MCF 10A (cell line): ENCODE results near the gene TPD52L1. TPM values are rescaled to one million over a fixed set of nuclear protein-coding genes. Genes with fewer than 3 reads are reported as not detected.

Source experiments
- BruUV-seq: library from RNA; stranded (reverse); fragments of 400-500 nt; replicated peaks from 2 replicates; lab custom pipeline; 2021; lab: Mats Ljungman, UMichigan
- CTCF ChIA-PET: fragments of 300-600 bp; sonication (Branson Sonifier 250); formaldehyde crosslinking; extraction: SDS; loops from one replicate; lab custom pipeline; 2021; ENCODE audit warnings: antibody characterized with exemption, inconsistent platforms; lab: Yijun Ruan, JAX
- POLR2A ChIA-PET: fragments of 300-600, 350-650 bp; sonication (Branson Sonifier 250); formaldehyde crosslinking; extraction: SDS; loops from one replicate; lab custom pipeline; 2020; ENCODE audit warnings: antibody characterized with exemption, inconsistent platforms; lab: Yijun Ruan, JAX
- DNase-seq: peaks from one replicate; pipeline ENCODE4 v3.0.0-alpha.2; 2018; ENCODE audit not compliant: unreplicated experiment
- H3K27ac Mint-ChIP-seq: one replicate; pipeline ENCODE4 v1.8.0; 2022; ENCODE audit warnings: mild to moderate bottlenecking, low read depth, mixed read lengths; ENCODE audit not compliant: unreplicated experiment
- H3K27me3 Mint-ChIP-seq: one replicate; pipeline ENCODE4 v1.8.0; 2022; ENCODE audit warnings: mixed read lengths; ENCODE audit not compliant: insufficient read depth, unreplicated experiment
- H3K36me3 Mint-ChIP-seq: one replicate; pipeline ENCODE4 v1.8.0; 2022; ENCODE audit warnings: mild to moderate bottlenecking, moderate library complexity, mixed read lengths; ENCODE audit not compliant: insufficient read depth, unreplicated experiment
- H3K4me1 Mint-ChIP-seq: one replicate; pipeline ENCODE4 v1.8.0; 2022; ENCODE audit warnings: mixed read lengths; ENCODE audit not compliant: insufficient read depth, unreplicated experiment
- H3K4me3 Mint-ChIP-seq: one replicate; pipeline ENCODE4 v1.8.0; 2022; ENCODE audit warnings: mild to moderate bottlenecking, moderate library complexity, mixed read lengths; ENCODE audit not compliant: unreplicated experiment
- H3K9me3 Mint-ChIP-seq: one replicate; pipeline ENCODE4 v1.8.0; 2022; ENCODE audit warnings: mixed read lengths; ENCODE audit not compliant: unreplicated experiment
- intact Hi-C: fragments of 100-400 bp; cut with micrococcal nuclease; formaldehyde crosslinking; loops from 2 replicates; pipeline ENCODE4 v1.14.1; 2022
- total RNA-seq: library from RNA; stranded (reverse); gene quantifications from 2 replicates; pipeline ENCODE4 v1.2.3, GENCODE V29; 2022
- TF ChIP-seq, protein P1 (sequence below): fragments of 200-600 bp; IDR thresholded peaks from one replicate; pipeline ENCODE4 v1.8.0; 2022; ENCODE audit warnings: antibody characterized with exemption, mild to moderate bottlenecking; ENCODE audit not compliant: unreplicated experiment

TPD52L1 gene
- total RNA-seq, 1 experiment from 2014 or later = 69.5 TPM

DNA sequence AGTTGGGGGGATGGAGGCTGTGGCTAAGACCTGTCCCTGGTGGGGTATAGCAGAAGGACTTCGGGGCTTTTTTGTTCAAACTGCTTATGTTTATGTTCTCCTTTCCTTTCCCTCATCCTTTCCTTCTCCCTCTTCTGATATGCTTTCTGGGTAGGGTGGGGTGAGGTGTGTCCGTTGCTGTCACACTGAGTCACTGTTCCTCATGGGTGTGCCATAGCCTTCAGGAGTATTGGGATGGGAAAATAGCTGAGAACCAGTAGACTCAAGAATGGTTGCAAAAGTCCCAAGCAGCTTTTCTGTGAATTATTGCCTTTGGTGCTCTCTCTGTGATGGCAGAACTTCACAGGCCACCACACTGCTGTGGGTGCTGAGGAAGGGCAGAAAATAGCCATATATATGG is 39.6 kb downstream of the TPD52L1 start:
- H3K27ac Mint-ChIP-seq = peak overlapping the region; percentile 75
- DNase-seq = peak; percentile 65
- POLR2A ChIA-PET = interaction anchor here (0.6 to 3.9 kb wide), 24 partner anchors 9 to 764 kb away, joined by 3 to 30 read pairs (median 5); partner anchors contain the start of genes HDDC2, HINT3 and TPD52L1
- H3K27me3 Mint-ChIP-seq = no peaks in the 10 kb centered on the region
- intact Hi-C loops = loop anchor here (2.0 to 5.0 kb wide), 4 partner anchors 40 to 108 kb away; partner anchors contain the start of genes HDDC2 and TPD52L1
- BruUV-seq = no TSS peak
- H3K4me1 Mint-ChIP-seq = peaks cover 41% of the 10 kb centered on the region
- no peak overlapping the region for H3K4me3 Mint-ChIP-seq
- H3K9me3 Mint-ChIP-seq = no peaks in the 10 kb centered on the region
- TF ChIP-seq, protein P1, sequence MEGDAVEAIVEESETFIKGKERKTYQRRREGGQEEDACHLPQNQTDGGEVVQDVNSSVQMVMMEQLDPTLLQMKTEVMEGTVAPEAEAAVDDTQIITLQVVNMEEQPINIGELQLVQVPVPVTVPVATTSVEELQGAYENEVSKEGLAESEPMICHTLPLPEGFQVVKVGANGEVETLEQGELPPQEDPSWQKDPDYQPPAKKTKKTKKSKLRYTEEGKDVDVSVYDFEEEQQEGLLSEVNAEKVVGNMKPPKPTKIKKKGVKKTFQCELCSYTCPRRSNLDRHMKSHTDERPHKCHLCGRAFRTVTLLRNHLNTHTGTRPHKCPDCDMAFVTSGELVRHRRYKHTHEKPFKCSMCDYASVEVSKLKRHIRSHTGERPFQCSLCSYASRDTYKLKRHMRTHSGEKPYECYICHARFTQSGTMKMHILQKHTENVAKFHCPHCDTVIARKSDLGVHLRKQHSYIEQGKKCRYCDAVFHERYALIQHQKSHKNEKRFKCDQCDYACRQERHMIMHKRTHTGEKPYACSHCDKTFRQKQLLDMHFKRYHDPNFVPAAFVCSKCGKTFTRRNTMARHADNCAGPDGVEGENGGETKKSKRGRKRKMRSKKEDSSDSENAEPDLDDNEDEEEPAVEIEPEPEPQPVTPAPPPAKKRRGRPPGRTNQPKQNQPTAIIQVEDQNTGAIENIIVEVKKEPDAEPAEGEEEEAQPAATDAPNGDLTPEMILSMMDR = no peak
- CTCF ChIA-PET = interaction anchor here (0.5 to 6.8 kb wide), 38 partner anchors 9 to 271 kb away, joined by 3 to 70 read pairs (median 4); partner anchors contain the start of genes HDDC2 and TPD52L1
- H3K36me3 Mint-ChIP-seq = no peaks in the 10 kb centered on the region

DNA sequence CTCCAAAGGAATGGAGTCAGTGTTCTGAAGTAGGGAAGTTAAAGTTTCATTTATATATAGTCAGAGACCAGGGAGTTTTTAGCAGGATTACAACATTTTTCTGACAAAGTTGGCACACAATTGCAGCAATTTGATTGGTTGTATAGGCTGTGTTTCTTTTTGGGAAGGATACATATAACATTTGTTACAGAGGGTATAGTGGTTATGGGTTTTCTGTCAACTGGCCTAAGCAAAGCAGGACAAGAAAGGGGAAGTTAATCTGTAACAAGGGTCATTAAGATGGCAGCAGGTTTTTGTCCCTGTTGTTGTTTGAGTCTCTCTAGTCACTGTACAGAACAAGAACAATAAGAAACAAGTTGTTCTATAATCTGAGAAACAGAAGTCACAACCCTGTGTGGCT is 41.4 kb downstream of the TPD52L1 start:
- H3K4me1 Mint-ChIP-seq = peaks cover 49% of the 10 kb centered on the region
- H3K27me3 Mint-ChIP-seq = no peaks in the 10 kb centered on the region
- H3K9me3 Mint-ChIP-seq = no peaks in the 10 kb centered on the region
- TF ChIP-seq, protein P1 = no peak
- peak overlapping the region; percentile 31 for H3K27ac Mint-ChIP-seq
- no peaks in the 10 kb centered on the region for H3K36me3 Mint-ChIP-seq
- intact Hi-C loops = loop anchor here (5.0 kb wide), 1 partner anchor 62 kb away; no protein-coding TSS in a partner anchor
- no TSS peak for BruUV-seq
- ChIA-PET POLR2A (interaction anchor here (0.6 kb wide), 1 partner anchor 24 kb away, joined by 3 read pairs; no protein-coding TSS in a partner anchor), CTCF (interaction anchor here (0.6 to 6.8 kb wide), 3 partner anchors 40 to 116 kb away, joined by 3 to 70 read pairs (median 7); partner anchors contain the start of gene TPD52L1)
- no peak overlapping the region for H3K4me3 Mint-ChIP-seq
- DNase-seq = no peak

DNA sequence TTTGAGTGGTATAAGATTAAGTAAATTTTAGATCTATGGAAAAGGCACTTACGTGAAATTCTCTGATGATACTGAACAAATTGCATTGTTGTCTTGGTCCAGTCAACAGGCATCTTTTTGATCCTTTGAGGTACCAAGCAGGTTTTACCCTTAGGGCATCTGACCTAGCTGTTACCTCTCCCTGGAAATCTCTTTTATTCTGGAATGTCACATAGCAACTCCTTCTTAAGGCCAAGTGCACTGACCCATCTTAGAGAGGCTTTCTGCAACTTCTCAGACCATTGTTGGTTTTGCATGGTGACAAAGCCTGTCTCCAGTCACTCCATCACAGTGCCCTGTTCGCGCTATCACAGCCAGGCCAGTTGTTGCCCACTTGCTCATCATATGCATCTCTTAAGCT is 42.0 kb downstream of the TPD52L1 start:
- DNase-seq = no peak
- H3K27ac Mint-ChIP-seq = no peak overlapping the region
- TF ChIP-seq, protein P1 = no peak
- POLR2A ChIA-PET = interaction anchor here (0.8 to 0.9 kb wide), 2 partner anchors 26 to 41 kb away, joined by 4 read pairs; no protein-coding TSS in a partner anchor
- no peaks in the 10 kb centered on the region for H3K36me3 Mint-ChIP-seq
- no peak overlapping the region for H3K4me3 Mint-ChIP-seq
- H3K27me3 Mint-ChIP-seq = no peaks in the 10 kb centered on the region
- intact Hi-C loops = no loop called here
- peaks cover 52% of the 10 kb centered on the region for H3K4me1 Mint-ChIP-seq
- no peaks in the 10 kb centered on the region for H3K9me3 Mint-ChIP-seq
- CTCF ChIA-PET = interaction anchor here (0.6 to 6.8 kb wide), 4 partner anchors 41 to 1965 kb away, joined by 3 to 70 read pairs (median 6); partner anchors contain the start of gene TPD52L1
- no TSS peak for BruUV-seq

DNA sequence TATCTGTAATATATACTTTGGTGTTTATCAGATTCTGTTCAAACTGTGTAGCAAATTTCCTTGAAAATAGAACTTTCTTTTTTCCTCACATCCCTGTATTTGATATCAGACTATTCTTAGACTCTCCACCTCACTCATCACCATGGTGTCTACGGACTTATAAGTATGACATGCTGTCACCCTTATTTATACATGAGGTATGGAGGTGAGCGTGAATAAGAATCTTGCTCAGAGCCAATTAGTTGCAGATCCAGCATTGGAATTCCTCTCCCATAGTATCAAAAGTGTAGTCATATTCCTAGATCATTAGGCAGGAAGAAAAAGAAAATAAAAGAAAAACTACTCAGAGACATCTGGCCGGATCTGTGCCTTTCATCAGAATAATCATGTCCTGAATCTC is 43.0 kb downstream of the TPD52L1 start:
- H3K4me1 Mint-ChIP-seq = peaks cover 53% of the 10 kb centered on the region
- DNase-seq = no peak

More for the DNA sequence above, 43.0 kb downstream of the TPD52L1 start:
- Mint-ChIP-seq H3K9me3 (no peaks in the 10 kb centered on the region), H3K27me3 (no peaks in the 10 kb centered on the region), H3K4me3 (peak overlapping the region; percentile 21), H3K27ac (peak overlapping the region; percentile 82), H3K36me3 (no peaks in the 10 kb centered on the region)
- ChIA-PET POLR2A (interaction anchor here (0.7 to 2.8 kb wide), 5 partner anchors 27 to 985 kb away, joined by 3 to 13 read pairs (median 4); partner anchors contain the start of gene HDDC2), CTCF (interaction anchor here (0.7 to 1.7 kb wide), 4 partner anchors 45 to 1803 kb away, joined by 3 to 7 read pairs (median 4); no protein-coding TSS in a partner anchor)
- no TSS peak for BruUV-seq
- TF ChIP-seq, protein P1 = no peak
- intact Hi-C loops = no loop called here
